Hepatocyte (in vitro differentiated cells): ENCODE measurements around the gene LRRC73. TPM values are rescaled to one million over a fixed set of nuclear protein-coding genes. Genes with fewer than 3 reads are reported as not detected.
"Not testable (repeated sequence)": the region's sequence is repeated elsewhere in the genome, so short reads cannot be mapped to it uniquely, and the experiment has no call there.

Experiments
- DNase-seq: peaks from one replicate; pipeline ENCODE4 v3.0.0-alpha.2; 2016; ENCODE audit warnings: low spot score
- H2AFZ ChIP-seq: fragments of 200-600 bp; sonication (generic); 2 replicates; pipeline ENCODE4 v1.6.0; 2016; ENCODE audit warnings: antibody characterized with exemption, mild to moderate bottlenecking
- H3K27ac ChIP-seq: fragments of 200-600 bp; sonication (generic); 2 replicates; pipeline ENCODE4 v1.5.1; 2016; ENCODE audit warnings: mild to moderate bottlenecking
- H3K27me3 ChIP-seq: fragments of 200-600 bp; sonication (generic); 2 replicates; pipeline ENCODE4 v1.6.1; 2016
- H3K36me3 ChIP-seq: fragments of 200-600 bp; sonication (generic); replicated peaks from 2 replicates; pipeline ENCODE4 v1.5.1; 2016; ENCODE audit warnings: low read depth; ENCODE audit not compliant: insufficient read depth
- H3K4me1 ChIP-seq: fragments of 200-600 bp; sonication (generic); 2 replicates; pipeline ENCODE4 v1.5.1; 2016; ENCODE audit warnings: mild to moderate bottlenecking, moderate library complexity; ENCODE audit not compliant: insufficient read depth
- H3K4me2 ChIP-seq: fragments of 200-600 bp; sonication (generic); 2 replicates; pipeline ENCODE4 v1.6.0; 2016
- H3K4me3 ChIP-seq: fragments of 200-600 bp; sonication (generic); 2 replicates; pipeline ENCODE4 v1.5.1; 2016; ENCODE audit warnings: mild to moderate bottlenecking
- H3K79me2 ChIP-seq: fragments of 200-600 bp; sonication (generic); 2 replicates; pipeline ENCODE4 v1.6.0; 2017; ENCODE audit warnings: mild to moderate bottlenecking
- H3K9me2 ChIP-seq: fragments of 200-600 bp; sonication (generic); replicated peaks from 2 replicates; pipeline ENCODE4 v1.6.0; 2017; ENCODE audit warnings: mild to moderate bottlenecking; ENCODE audit not compliant: insufficient read depth
- H3K9me3 ChIP-seq: fragments of 200-600 bp; sonication (generic); 2 replicates; pipeline ENCODE4 v1.5.1; 2016; ENCODE audit warnings: low read depth, mild to moderate bottlenecking
- H4K20me1 ChIP-seq: fragments of 200-600 bp; sonication (generic); 2 replicates; pipeline ENCODE4 v1.6.0; 2016; ENCODE audit warnings: mild to moderate bottlenecking; ENCODE audit not compliant: insufficient read depth, poor library complexity, severe bottlenecking
- CTCF ChIP-seq: fragments of 200-600 bp; sonication (generic); IDR thresholded peaks from 2 replicates; pipeline ENCODE4 v1.5.1; 2016; ENCODE audit warnings: antibody characterized with exemption, mild to moderate bottlenecking; ENCODE audit not compliant: poor library complexity
- EZH2 ChIP-seq: fragments of 200-600 bp; sonication (generic); IDR thresholded peaks from 2 replicates; pipeline ENCODE4 v1.6.1; 2016; ENCODE audit warnings: antibody characterized with exemption, mild to moderate bottlenecking, borderline replicate concordance
- EZH2phosphoT487 ChIP-seq: fragments of 200-600 bp; sonication (generic); IDR thresholded peaks from one replicate; pipeline ENCODE4 v1.6.1; 2018; ENCODE audit warnings: antibody characterized with exemption, mild to moderate bottlenecking, low read depth, moderate library complexity; ENCODE audit not compliant: unreplicated experiment, severe bottlenecking
- WGBS: methylation state at CpG from one replicate; pipeline ENCODE4 v1.1.6; 2016; ENCODE audit warnings: low lambda C conversion rate; ENCODE audit errors: missing lambda C conversion rate; 5-methylcytosine and 5-hydroxymethylcytosine counted together
- polyA plus RNA-seq: library from polyadenylated mRNA; unstranded; fragments of >200 nt; fragmentation: Nextera tagmentation; extraction: Ambion mirVana; gene quantifications from 2 replicates; pipeline ENCODE4 v1.2.1, GENCODE V29; 2016
- total RNA-seq: library from RNA; depleted of rRNA; stranded (reverse); fragments of >200 nt; gene quantifications from 2 replicates; pipeline ENCODE4 v1.2.3, GENCODE V29; 2014

Gene LRRC73
- total and polyA plus RNA-seq, 2 experiments from 2014 or later = 0.22 TPM; not detected in 1

- Histone ChIP-seq H3K9me3 (no peaks in the 10 kb centered on the region), H4K20me1 (peaks cover 9% of the 10 kb centered on the region), H3K36me3 (no peaks in the 10 kb centered on the region), H3K4me1 (peaks cover 12% of the 10 kb centered on the region), H3K9me2 (no peaks in the 10 kb centered on the region), H3K4me3 (no peak overlapping the region), H3K79me2 (peaks cover 7% of the 10 kb centered on the region), H3K27me3 (no peaks in the 10 kb centered on the region), H3K4me2 (no peak overlapping the region), H2AFZ (no peak overlapping the region), H3K27ac (no peak overlapping the region)
- WGBS = 98% methylated on average over 3 of the region's 3 CpGs
- DNase-seq = no peak
- TF ChIP-seq CTCF = no peak
- TF ChIP-seq EZH2 = no peak
- no peak for TF ChIP-seq EZH2phosphoT487
Observed at GRCh38 chr6:43500921-43501320, 9.2 kb downstream of the LRRC73 start.

DNA sequence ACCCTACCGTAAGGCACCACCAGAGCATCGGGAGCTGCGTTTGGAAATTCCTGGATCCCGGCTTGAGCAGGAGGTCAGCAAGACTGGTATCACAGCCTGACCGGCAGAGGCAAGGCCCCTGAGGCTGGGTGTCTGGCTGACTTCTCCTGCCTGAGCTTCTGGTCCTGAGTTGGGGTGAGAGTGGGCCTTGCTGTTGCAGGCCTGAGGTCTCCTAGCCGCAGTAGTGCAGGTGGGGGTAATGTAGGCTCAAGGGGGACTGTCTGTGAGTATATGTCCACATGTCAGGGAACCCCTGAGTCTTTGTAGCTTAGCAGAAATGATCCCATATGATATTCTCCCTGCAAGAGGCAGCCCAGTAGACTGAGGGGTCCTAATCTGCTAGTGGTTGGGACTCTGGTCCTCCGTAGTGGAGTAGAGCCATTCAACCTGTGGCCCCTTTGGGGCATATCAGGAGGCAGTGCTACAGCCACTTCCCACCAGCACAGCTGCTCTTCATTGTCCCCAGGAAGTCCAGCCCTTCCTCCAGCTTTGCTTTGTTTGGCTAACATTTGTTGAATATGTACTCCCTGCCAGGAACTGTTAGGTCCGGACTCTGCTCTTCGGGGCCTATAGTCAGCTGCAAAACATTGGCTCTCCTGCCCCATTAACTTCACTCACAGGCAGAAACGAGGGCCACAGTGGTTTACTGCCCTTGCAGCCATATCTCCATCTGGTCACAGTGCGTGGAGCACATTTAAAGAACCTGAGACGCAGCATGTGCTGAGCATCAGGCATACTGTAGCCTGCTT is 10.9 kb downstream of the LRRC73 start:
- no peak for DNase-seq
- H3K9me3 ChIP-seq = no peaks in the 10 kb centered on the region
- H2AFZ ChIP-seq = no peak overlapping the region
- H4K20me1 ChIP-seq = peaks cover 12% of the 10 kb centered on the region
- H3K36me3 ChIP-seq = no peaks in the 10 kb centered on the region
- H3K9me2 ChIP-seq = no peaks in the 10 kb centered on the region
- WGBS = 93% methylated on average over 12 of the region's 12 CpGs
- peaks cover 24% of the 10 kb centered on the region for H3K4me1 ChIP-seq
- no peak overlapping the region for H3K27ac ChIP-seq
- H3K79me2 ChIP-seq = peaks cover 17% of the 10 kb centered on the region
- H3K4me3 ChIP-seq = no peak overlapping the region
- H3K27me3 ChIP-seq = no peaks in the 10 kb centered on the region
- no peak for TF ChIP-seq CTCF
- TF ChIP-seq EZH2phosphoT487 = no peak
- no peak for TF ChIP-seq EZH2
- H3K4me2 ChIP-seq = no peak overlapping the region

DNA sequence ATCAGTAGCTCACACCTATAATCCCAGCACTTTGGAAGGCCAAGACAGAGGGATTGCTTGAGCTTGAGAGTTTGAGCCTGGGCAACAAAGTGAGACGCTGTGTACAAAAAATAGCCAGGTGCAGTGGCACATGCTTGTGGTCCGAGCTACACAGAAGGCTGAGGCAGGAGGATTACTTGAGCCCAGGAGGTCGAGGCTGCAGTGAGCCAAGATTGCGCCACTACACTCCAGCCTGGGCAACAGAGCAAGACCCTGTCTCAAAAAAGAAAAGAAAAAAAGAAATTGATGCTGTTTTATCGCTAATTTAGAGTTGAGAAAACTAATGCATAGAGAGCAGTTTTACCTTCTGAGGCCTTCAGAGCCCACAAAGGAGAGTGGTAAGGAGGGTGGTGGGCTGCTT is 11.9 kb downstream of the LRRC73 start:
- peaks cover 17% of the 10 kb centered on the region for H3K79me2 ChIP-seq
- H3K4me3 ChIP-seq, H3K9me2 ChIP-seq, H3K27me3 ChIP-seq, H3K4me2 ChIP-seq, DNase-seq, H3K36me3 ChIP-seq, H3K27ac ChIP-seq, H2AFZ ChIP-seq, H3K9me3 ChIP-seq: not testable (repeated sequence)
- peaks cover 14% of the 10 kb centered on the region for H4K20me1 ChIP-seq
- peaks cover 29% of the 10 kb centered on the region for H3K4me1 ChIP-seq
- WGBS = 96% methylated on average over 5 of the region's 5 CpGs

GRCh38 chr6:43497689-43498088 is 12.5 kb downstream of the LRRC73 start:
- Histone ChIP-seq H3K9me3 (no peaks in the 10 kb centered on the region), H3K9me2 (no peaks in the 10 kb centered on the region), H3K79me2 (peaks cover 17% of the 10 kb centered on the region), H3K27ac (no peak overlapping the region), H3K36me3 (no peaks in the 10 kb centered on the region), H3K4me3 (no peak overlapping the region), H2AFZ (no peak overlapping the region), H3K4me1 (peaks cover 35% of the 10 kb centered on the region), H4K20me1 (peaks cover 20% of the 10 kb centered on the region), H3K27me3 (no peaks in the 10 kb centered on the region), H3K4me2 (no peak overlapping the region)
- TF ChIP-seq EZH2phosphoT487 = no peak
- no peak for TF ChIP-seq CTCF
- no peak for TF ChIP-seq EZH2
- WGBS = 90% methylated on average over 12 of the region's 12 CpGs
- DNase-seq = no peak
